ENCODE results near the gene SEPTIN10.

Gene SEPTIN10

DNA sequence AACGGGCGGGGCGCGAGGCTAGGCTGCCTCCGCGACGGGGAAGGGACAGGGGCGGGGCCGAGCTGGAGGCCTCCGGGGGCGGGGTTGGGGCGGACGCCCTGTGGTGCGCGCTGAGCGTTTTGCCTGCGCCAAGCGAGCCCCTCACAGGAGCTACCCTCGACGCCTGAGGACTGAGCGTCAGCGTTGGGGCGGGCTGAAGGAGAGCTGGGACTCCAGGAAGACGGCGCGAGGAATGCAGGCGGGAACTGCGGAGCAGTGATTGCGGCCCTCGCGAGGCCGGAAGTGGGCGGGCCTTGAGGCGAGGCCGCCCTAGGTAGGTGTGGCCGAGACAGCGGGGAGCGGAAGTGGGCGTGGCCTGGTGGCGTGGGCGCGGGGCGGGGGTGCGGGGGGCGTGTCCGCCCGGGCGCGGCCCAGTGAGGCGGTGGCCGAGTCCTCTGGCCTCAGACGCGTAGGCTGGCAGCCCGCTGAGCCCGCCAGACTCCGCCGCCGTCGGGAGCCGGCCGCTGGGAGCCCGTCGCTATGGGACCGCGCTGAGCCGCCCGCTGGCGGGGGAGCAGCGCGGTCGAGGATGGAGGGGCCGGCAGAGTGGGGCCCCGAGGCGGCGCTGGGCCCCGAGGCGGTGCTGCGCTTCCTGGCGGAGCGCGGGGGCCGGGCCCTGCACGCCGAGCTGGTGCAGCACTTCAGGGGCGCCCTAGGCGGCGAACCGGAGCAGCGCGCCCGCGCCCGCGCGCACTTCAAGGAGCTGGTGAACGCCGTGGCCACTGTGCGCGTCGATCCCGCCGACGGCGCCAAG lies at the start of gene SEPTIN10, which contains the start of gene SOWAHC:
SEPTIN10 (minus strand) TSS at position 45 of the 793 bp plus-strand sequence. CDS start 139 bp downstream, outside the sequence.
SOWAHC (plus strand) TSS at position 443 of the 793 bp plus-strand sequence; CDS start at position 569, 126 bp downstream.
- in situ Hi-C loops (cut with HindIII; ENCODE audit: low pct_unique_long_range_greater_than_20kb, low sequenced_read_pairs) = no loop called here
- DNase-seq (ENCODE audit: low read depth in 1 of 2, low spot score in 1 of 2) = peak; percentile 88 to 96
- TF ChIP-seq JUND (IDR thresholded peaks at IDR 0.05; ENCODE audit: low read depth) = no peak

DNA sequence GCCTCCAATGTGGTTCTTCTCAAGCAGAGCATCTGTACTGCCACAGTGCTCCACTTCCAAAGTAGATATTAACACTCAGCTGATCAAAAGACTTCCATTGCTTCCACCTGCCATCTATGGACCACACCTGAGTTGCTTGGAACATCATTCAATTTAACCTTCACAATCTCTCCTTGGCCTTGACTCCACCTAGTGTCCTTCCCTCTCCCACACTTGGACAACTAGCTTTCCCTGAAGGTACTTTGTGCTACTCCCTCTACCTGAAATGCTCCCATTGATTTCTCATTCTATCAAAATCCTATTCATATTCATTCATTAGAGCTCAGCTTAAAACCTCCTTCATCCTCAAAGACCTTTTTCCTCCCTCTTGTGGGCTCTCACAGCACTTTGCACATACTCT lies 49.1 kb upstream of the SEPTIN10 start:
- in situ Hi-C loops (cut with HindIII; ENCODE audit: low pct_unique_long_range_greater_than_20kb, low sequenced_read_pairs) = no loop called here
- TF ChIP-seq JUND (IDR thresholded peaks at IDR 0.05; ENCODE audit: low read depth) = no peak
- DNase-seq (ENCODE audit: low read depth in 1 of 2, low spot score in 1 of 2) = peak in 1 of 2 experiments; percentile 65

DNA sequence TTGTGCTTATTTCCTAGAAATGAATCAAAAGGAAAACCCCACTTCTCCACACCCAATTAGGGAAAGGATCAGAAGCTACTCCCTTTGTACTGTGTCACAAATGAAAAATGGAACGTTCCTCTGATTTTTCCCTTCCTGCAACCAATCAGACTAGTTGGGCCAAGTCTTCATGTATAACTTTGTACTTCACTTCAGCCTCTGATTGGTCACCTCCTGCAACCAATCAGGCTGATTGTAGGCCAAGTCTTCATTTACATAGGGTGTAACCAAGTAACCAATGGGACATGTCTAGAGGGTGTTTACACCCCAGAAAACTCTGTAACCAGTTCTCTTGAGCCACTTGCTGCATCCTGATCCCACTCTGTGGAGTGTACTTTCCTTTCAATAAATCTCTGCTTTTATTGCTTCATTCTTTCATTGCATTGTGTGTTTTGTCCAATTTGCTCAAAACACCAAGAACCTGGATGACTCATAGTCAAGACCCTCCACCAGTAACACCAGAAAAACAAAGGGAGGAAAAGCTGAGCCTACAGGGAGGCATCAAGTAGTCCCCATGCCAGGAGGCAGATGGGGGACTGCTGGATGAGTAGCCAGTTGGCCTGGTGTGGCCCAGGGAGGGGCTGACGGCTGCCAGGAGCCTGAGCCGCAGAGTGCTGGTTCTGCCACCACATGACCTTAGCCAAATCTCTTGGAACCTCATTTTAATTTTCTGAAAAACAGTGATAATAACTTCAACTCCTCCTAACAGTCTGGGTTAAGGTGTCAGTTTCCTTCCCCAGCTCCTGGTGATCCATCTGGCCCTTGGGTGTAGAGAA lies 46.5 kb upstream of the SEPTIN10 start:
- DNase-seq (ENCODE audit: low read depth in 1 of 2, low spot score in 1 of 2) = peak in 1 of 2 experiments; percentile 88
- in situ Hi-C loops (cut with HindIII; ENCODE audit: low pct_unique_long_range_greater_than_20kb, low sequenced_read_pairs) = no loop called here
- TF ChIP-seq JUND (IDR thresholded peaks at IDR 0.05; ENCODE audit: low read depth) = no peak

DNA sequence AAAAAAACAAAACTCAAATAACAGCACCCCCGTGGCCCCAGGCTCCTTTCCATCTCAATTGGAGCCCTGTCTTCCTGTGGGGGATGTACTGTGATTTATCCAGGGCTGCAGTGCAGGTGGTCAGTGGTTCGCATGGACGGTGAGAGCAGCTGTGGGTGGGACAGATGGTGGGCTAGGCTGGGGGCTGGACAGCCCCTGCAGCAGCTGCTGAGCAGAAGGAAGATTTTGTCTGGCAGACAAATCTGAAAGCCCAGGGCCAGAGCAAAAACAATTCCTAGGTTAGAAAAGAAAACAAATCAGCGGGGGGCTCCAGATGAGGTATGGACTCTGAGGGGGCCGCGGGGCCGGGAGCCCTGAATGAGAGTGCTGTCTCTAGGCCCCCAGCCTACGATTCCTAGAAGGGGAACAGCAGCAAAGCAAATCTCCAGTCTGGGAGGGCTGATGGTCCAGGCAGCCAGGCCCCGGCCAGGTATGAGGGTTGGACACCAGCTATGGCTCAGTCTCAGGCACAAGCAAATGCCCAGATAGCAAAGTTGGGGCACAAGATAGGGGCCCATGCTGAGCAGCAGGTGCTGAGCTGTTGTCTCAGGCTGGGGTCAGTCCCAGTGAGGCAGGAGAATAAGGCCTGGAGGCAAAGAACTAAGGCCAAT lies 45.8 kb upstream of the SEPTIN10 start:
- in situ Hi-C loops (cut with HindIII; ENCODE audit: low pct_unique_long_range_greater_than_20kb, low sequenced_read_pairs) = no loop called here
- no peak for DNase-seq (ENCODE audit: low read depth in 1 of 2, low spot score in 1 of 2)
- no peak for TF ChIP-seq JUND (IDR thresholded peaks at IDR 0.05; ENCODE audit: low read depth)

DNA sequence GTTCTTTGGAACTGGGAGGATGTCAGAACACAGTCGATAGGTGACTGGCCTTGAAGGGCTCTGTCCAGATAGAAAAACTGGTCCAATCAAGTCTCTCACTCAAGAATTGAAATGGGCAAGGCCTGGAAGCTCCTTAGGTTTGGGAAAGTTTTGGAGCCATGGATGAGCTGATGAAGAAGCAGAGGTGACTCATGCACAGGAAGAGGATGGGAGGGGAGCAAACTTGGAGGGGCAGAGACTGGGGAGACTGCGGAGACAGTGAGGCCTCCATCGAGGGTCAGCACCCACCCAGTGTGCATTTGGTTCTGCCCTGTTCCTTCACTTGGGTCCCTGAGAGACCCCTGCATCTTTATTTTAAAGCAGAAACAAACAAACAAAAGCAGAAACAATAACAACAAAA lies 41.5 kb upstream of the SEPTIN10 start:
- TF ChIP-seq JUND (IDR thresholded peaks at IDR 0.05; ENCODE audit: low read depth) = no peak
- no peak for DNase-seq (ENCODE audit: low read depth in 1 of 2, low spot score in 1 of 2)
- in situ Hi-C loops (cut with HindIII; ENCODE audit: low pct_unique_long_range_greater_than_20kb, low sequenced_read_pairs) = no loop called here

- no peak for DNase-seq (ENCODE audit: low read depth in 1 of 2, low spot score in 1 of 2)
- in situ Hi-C loops (cut with HindIII; ENCODE audit: low pct_unique_long_range_greater_than_20kb, low sequenced_read_pairs) = no loop called here
- TF ChIP-seq JUND (IDR thresholded peaks at IDR 0.05; ENCODE audit: low read depth) = no peak
These were observed 40.7 kb upstream of the SEPTIN10 start for GRCh38 chr2:109654326-109655050.

GRCh38 chr2:109649736-109650695 lies 36.2 kb upstream of the SEPTIN10 start:
- peak in 1 of 2 experiments; percentile 33 for DNase-seq (ENCODE audit: low read depth in 1 of 2, low spot score in 1 of 2)
- in situ Hi-C loops (cut with HindIII; ENCODE audit: low pct_unique_long_range_greater_than_20kb, low sequenced_read_pairs) = no loop called here
- no peak for TF ChIP-seq JUND (IDR thresholded peaks at IDR 0.05; ENCODE audit: low read depth)

DNA sequence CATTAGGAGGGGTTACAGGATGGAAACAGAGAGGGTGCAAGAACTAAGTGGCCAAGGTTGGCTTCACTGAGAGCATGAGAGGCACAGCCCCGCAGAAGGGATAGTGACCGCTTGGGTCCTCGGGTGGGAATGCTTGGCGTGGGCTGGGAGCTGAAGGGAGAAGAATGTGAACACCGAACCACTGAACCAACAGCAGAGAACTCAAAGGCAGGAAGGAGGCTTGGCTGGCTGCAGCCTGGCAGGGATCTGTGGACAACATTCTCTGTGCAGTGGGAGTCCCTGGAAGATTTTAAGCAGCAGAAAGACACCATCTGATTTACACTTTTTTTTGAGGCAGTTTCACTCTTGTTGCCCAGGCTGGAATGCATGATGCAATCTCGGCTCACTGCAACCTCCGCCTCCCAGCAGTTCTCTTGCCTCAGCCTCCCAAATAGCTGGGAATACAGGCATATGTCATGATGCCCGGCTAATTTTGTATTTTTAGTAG lies 34.3 kb upstream of the SEPTIN10 start:
- TF ChIP-seq JUND (IDR thresholded peaks at IDR 0.05; ENCODE audit: low read depth) = no peak
- in situ Hi-C loops (cut with HindIII; ENCODE audit: low pct_unique_long_range_greater_than_20kb, low sequenced_read_pairs) = no loop called here
- no peak for DNase-seq (ENCODE audit: low read depth in 1 of 2, low spot score in 1 of 2)

- no peak for TF ChIP-seq JUND (IDR thresholded peaks at IDR 0.05; ENCODE audit: low read depth)
- in situ Hi-C loops (cut with HindIII; ENCODE audit: low pct_unique_long_range_greater_than_20kb, low sequenced_read_pairs) = no loop called here
- no peak for DNase-seq (ENCODE audit: low read depth in 1 of 2, low spot score in 1 of 2)
These were observed 33.9 kb upstream of the SEPTIN10 start for GRCh38 chr2:109647636-109648035.

DNA sequence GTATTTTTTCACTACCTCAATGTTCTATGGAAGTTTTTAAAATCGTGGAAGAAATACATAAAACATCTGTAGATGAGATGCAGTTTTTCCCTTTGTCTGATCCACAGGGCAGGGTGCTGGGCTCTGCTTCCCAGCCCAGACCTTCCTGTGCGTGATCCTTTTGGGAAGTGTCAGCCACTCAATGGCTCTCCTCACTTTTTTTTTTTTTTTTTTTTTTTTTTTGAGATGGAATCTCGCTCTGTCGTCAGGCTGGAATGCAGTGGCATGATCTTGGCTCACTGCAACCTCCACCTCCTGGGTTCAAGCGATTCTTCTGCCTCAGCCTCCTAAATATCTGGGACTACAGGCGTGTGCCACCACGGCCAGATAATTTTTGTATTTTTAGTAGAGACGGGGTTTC lies 33.2 kb upstream of the SEPTIN10 start:
- TF ChIP-seq JUND (IDR thresholded peaks at IDR 0.05; ENCODE audit: low read depth) = no peak
- in situ Hi-C loops (cut with HindIII; ENCODE audit: low pct_unique_long_range_greater_than_20kb, low sequenced_read_pairs) = no loop called here

More for the DNA sequence above, 33.2 kb upstream of the SEPTIN10 start:
- no peak for DNase-seq (ENCODE audit: low read depth in 1 of 2, low spot score in 1 of 2)

Data from T47D (cell line).